IMR-90 (cell line): ENCODE measurements around the gene MTA3. TPM values are rescaled to one million over a fixed set of nuclear protein-coding genes. Genes with fewer than 3 reads are reported as not detected.

Experiments
- ATAC-seq: fragments of 200-7000 bp; cut with Tn5 transposase; 2 replicates; pipeline ENCODE4 v1.9.1; 2020; ENCODE audit warnings: low read depth, mild to moderate bottlenecking, moderate library complexity
- BruUV-seq: library from RNA; stranded (reverse); fragments of 400-500 nt; replicated peaks from 2 replicates; lab custom pipeline; 2021; lab: Mats Ljungman, UMichigan
- CTCF ChIA-PET: fragments of 300-600 bp; formaldehyde crosslinking; extraction: SDS; loops from one replicate; lab custom pipeline; 2021; ENCODE audit warnings: antibody characterized with exemption; lab: Yijun Ruan, JAX
- POLR2A ChIA-PET: fragments of 300-600 bp; sonication (Branson Sonifier 250); formaldehyde crosslinking; loops from one replicate; lab custom pipeline; 2022; ENCODE audit warnings: antibody characterized with exemption; ENCODE audit not compliant: unreplicated experiment; lab: Charles Lee
- DNase-seq: peaks from one replicate; pipeline ENCODE4 v3.0.0; 2013
- H2AFZ ChIP-seq: replicated peaks from 2 replicates; pipeline ENCODE3; 2013; ENCODE audit warnings: low read length, mild to moderate bottlenecking; ENCODE audit not compliant: poor library complexity
- H2AK5ac ChIP-seq: 2 replicates; pipeline ENCODE4 v1.6.1; 2013; ENCODE audit warnings: low read depth, low read length, inconsistent platforms
- H2AK9ac ChIP-seq: replicated peaks from 2 replicates; pipeline ENCODE3; 2013; ENCODE audit warnings: mild to moderate bottlenecking, low read depth, low read length, moderate library complexity; ENCODE audit not compliant: poor library complexity
- H2BK120ac ChIP-seq: 2 replicates; pipeline ENCODE4 v1.6.1; 2013; ENCODE audit warnings: low read depth, low read length, inconsistent platforms
- H2BK15ac ChIP-seq: 3 replicates; pipeline ENCODE4 v1.6.1; 2013; ENCODE audit warnings: low read depth, low read length, inconsistent platforms
- H2BK20ac ChIP-seq: 2 replicates; pipeline ENCODE4 v1.6.1; 2013; ENCODE audit warnings: low read depth, mild to moderate bottlenecking, inconsistent platforms, low read length, moderate library complexity
- H2BK5ac ChIP-seq: 2 replicates; pipeline ENCODE4 v1.6.1; 2013; ENCODE audit warnings: mild to moderate bottlenecking, low read depth, low read length, inconsistent platforms; ENCODE audit not compliant: poor library complexity, severe bottlenecking
- H3K14ac ChIP-seq: replicated peaks from 2 replicates; pipeline ENCODE4 v1.6.1; 2013; ENCODE audit warnings: low read depth, low read length, inconsistent platforms
- H3K18ac ChIP-seq: 2 replicates; pipeline ENCODE4 v1.6.1; 2013; ENCODE audit warnings: low read depth, low read length, control low read depth
- H3K23ac ChIP-seq: 2 replicates; pipeline ENCODE4 v1.6.1; 2013; ENCODE audit warnings: low read depth, low read length, inconsistent platforms
- H3K27ac ChIP-seq: 2 replicates; pipeline ENCODE4 v1.5.1; 2013; ENCODE audit warnings: mild to moderate bottlenecking, control low read depth, low read length; ENCODE audit not compliant: insufficient read depth
- H3K27me3 ChIP-seq: 2 replicates; pipeline ENCODE4 v1.6.1; 2013; ENCODE audit warnings: low read length; ENCODE audit not compliant: control insufficient read depth, insufficient read depth
- H3K36me3 ChIP-seq: 2 replicates; pipeline ENCODE4 v1.6.1; 2013; ENCODE audit warnings: low read length, mixed read lengths; ENCODE audit not compliant: control insufficient read depth, insufficient read depth
- H3K4ac ChIP-seq: 2 replicates; pipeline ENCODE4 v1.6.1; 2013; ENCODE audit warnings: low read depth, low read length, inconsistent platforms
- H3K4me1 ChIP-seq: 2 replicates; pipeline ENCODE4 v1.6.1; 2013; ENCODE audit warnings: low read length, mixed read lengths; ENCODE audit not compliant: control insufficient read depth, insufficient read depth
- H3K4me2 ChIP-seq: 2 replicates; pipeline ENCODE4 v1.6.1; 2013; ENCODE audit warnings: low read depth, mild to moderate bottlenecking, control low read depth, low read length, moderate library complexity
- H3K4me3 ChIP-seq: 2 replicates; pipeline ENCODE4 v1.5.1; 2013; ENCODE audit warnings: low read depth, mild to moderate bottlenecking, control low read depth, low read length, moderate library complexity; ENCODE audit not compliant: insufficient read depth
- H3K56ac ChIP-seq: 2 replicates; pipeline ENCODE4 v1.6.1; 2013; ENCODE audit warnings: low read length, inconsistent platforms; ENCODE audit not compliant: insufficient read depth; ENCODE audit errors: extremely low read depth
- H3K79me1 ChIP-seq, 2 experiments: 2 replicates each; pipeline ENCODE4 v1.6.1; 2013; ENCODE audit warnings: low read length in 2 of 2, inconsistent platforms in 1 of 2, low read depth in 1 of 2
- H3K9ac ChIP-seq: 2 replicates; pipeline ENCODE4 v1.6.1; 2013; ENCODE audit warnings: low read depth, low read length, control low read depth
- H3K9me1 ChIP-seq: 2 replicates; pipeline ENCODE4 v1.6.1; 2013; ENCODE audit warnings: low read length, inconsistent platforms; ENCODE audit not compliant: insufficient read depth
- H3K9me3 ChIP-seq: 2 replicates; pipeline ENCODE4 v1.6.1; 2013; ENCODE audit warnings: low read length; ENCODE audit not compliant: control insufficient read depth, insufficient read depth
- H4K20me1 ChIP-seq: 2 replicates; pipeline ENCODE4 v1.6.1; 2013; ENCODE audit warnings: low read length, inconsistent platforms; ENCODE audit not compliant: insufficient read depth
- H4K5ac ChIP-seq: 2 replicates; pipeline ENCODE4 v1.6.1; 2013; ENCODE audit warnings: mild to moderate bottlenecking, low read depth, low read length, control low read depth
- H4K8ac ChIP-seq, 2 experiments: 2 replicates each; pipeline ENCODE4 v1.6.1; 2013; ENCODE audit warnings: low read depth in 2 of 2, low read length in 2 of 2, control low read depth in 1 of 2, inconsistent platforms in 1 of 2
- H4K91ac ChIP-seq: 2 replicates; pipeline ENCODE4 v1.6.1; 2013; ENCODE audit warnings: low read depth, low read length, inconsistent platforms; ENCODE audit not compliant: insufficient read depth
- FOS ChIP-seq: fragments of 150-350 bp; IDR thresholded peaks from 2 replicates; pipeline ENCODE4 v1.6.1; 2016; ENCODE audit warnings: low read depth, low read length
- MAFK ChIP-seq: IDR thresholded peaks from 2 replicates; pipeline ENCODE4 v1.6.1; 2012; ENCODE audit warnings: low read depth, low read length, improper control_type of control experiment
- WGBS, 2 experiments: methylation state at CpG; one replicate each; pipeline versions ENCODE4 v1.1.5 to v1.1.7; 2013; ENCODE audit warnings: missing lambda C conversion rate in 2 of 2; ENCODE audit not compliant: insufficient read length in 1 of 2; ENCODE audit errors: extremely low coverage in 2 of 2; 5-methylcytosine and 5-hydroxymethylcytosine counted together
- dilution Hi-C: fragments of 300-500 bp; cut with HindIII; formaldehyde crosslinking; loops from one replicate; pipeline ENCODE4 v1.14.3; 2018; ENCODE audit warnings: low sequenced_read_pairs; ENCODE audit not compliant: unreplicated experiment
- in situ Hi-C: fragments of 300-500 bp; cut with MboI; formaldehyde crosslinking; loops from 3 replicates; pipeline ENCODE4 v1.14.3; 2019; ENCODE audit warnings: low sequenced_read_pairs, inconsistent platforms, mixed read lengths
- intact Hi-C: fragments of 100-400 bp; cut with micrococcal nuclease; formaldehyde crosslinking; loops from 2 replicates; pipeline ENCODE4 v1.10.0; 2022
- polyA plus RNA-seq, 3 experiments: library from polyadenylated mRNA; depleted of rRNA; stranded (reverse); fragments of >200 nt; gene quantifications; 2 replicates each; pipeline ENCODE4 v1.2.3, GENCODE V29; 2012; ENCODE audit warnings: low replicate concordance in 1 of 3
- total RNA-seq: library from RNA; depleted of rRNA; stranded (reverse); fragments of >200 nt; gene quantifications from 2 replicates; pipeline ENCODE4 v1.2.3, GENCODE V29; 2012
- TF ChIP-seq, protein P1 (sequence below): fragments of 150-350 bp; IDR thresholded peaks from 2 replicates; pipeline ENCODE4 v1.6.1; 2017; ENCODE audit warnings: mild to moderate bottlenecking, antibody characterized with exemption, low read length, low read depth

Gene MTA3
- total and polyA plus RNA-seq, 2 of the 4 experiments (the other 2 are of a cell fraction), result 31.9 to 34.3 TPM

DNA sequence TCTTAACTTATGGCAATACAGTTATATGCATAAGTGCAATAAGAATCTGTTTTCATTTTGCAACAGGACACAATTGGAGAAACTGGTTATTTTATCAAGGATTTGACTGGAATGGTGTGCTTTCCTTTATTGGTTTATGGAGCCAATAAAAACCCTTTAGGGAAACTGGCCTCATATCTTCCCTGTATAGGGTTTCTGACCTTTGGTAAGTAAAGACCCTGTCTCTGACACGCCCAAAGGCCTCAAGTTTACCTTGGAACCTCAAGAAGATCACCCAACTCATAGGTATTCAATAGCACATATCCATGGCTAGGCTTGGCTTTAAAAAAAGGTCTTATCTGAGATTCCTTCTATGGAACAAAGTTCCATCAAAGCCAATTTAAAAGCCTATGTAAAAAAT is 212.7 kb downstream of the MTA3 start:
- Histone ChIP-seq H2BK5ac (no peak overlapping the region), H3K23ac (no peak overlapping the region), H4K20me1 (no peaks in the 10 kb centered on the region), H2AK9ac (no peak overlapping the region), H2BK120ac (no peak overlapping the region), H3K27me3 (peaks cover 9% of the 10 kb centered on the region), H3K9me1 (no peaks in the 10 kb centered on the region), H4K91ac (no peak overlapping the region), H3K4me1 (peaks cover 2% of the 10 kb centered on the region; the same call in 1 of the 2 replicates), H4K5ac (no peak overlapping the region), H3K4me2 (no peak overlapping the region), H2AFZ (no peak overlapping the region), H3K9ac (no peak overlapping the region), H3K4ac (no peak overlapping the region), H3K18ac (no peak overlapping the region), H3K27ac (no peak overlapping the region), H3K4me3 (no peak overlapping the region), H2AK5ac (no peak overlapping the region), H3K56ac (no peak overlapping the region), H3K36me3 (no peaks in the 10 kb centered on the region), H4K8ac (no peak overlapping the region), H3K14ac (no peak overlapping the region), H3K9me3 (no peaks in the 10 kb centered on the region; the same call in none of the 2 replicates), H2BK20ac (no peak overlapping the region), H2BK15ac (no peak overlapping the region), H3K79me1 (no peaks in the 10 kb centered on the region)
- BruUV-seq, result no TSS peak
- CTCF ChIA-PET, result no interaction called here
- intact Hi-C loops (no loop called here), in situ Hi-C loops (no loop called here), dilution Hi-C loops (no loop called here)
- no peak for ATAC-seq
- WGBS, 2 experiments, result 40% methylated on average over 1 of the region's 1 CpG; no CpG with 5 or more reads in 1 of the 2 experiments
- DNase-seq, result no peak
- POLR2A ChIA-PET, result interaction anchor here (0.7 kb wide), 1 partner anchor 241 kb away, joined by 3 read pairs; no protein-coding TSS in a partner anchor
- TF ChIP-seq, protein P1, sequence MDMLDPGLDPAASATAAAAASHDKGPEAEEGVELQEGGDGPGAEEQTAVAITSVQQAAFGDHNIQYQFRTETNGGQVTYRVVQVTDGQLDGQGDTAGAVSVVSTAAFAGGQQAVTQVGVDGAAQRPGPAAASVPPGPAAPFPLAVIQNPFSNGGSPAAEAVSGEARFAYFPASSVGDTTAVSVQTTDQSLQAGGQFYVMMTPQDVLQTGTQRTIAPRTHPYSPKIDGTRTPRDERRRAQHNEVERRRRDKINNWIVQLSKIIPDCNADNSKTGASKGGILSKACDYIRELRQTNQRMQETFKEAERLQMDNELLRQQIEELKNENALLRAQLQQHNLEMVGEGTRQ, result no peak
- TF ChIP-seq FOS (no peak), MAFK (no peak)
